Gastrocnemius medialis (tissue), 4 donors: ENCODE measurements around the gene NOXO1. TPM values are rescaled to one million over a fixed set of nuclear protein-coding genes. Genes with fewer than 3 reads are reported as not detected.

Source experiments
- ATAC-seq, 2 donors: fragments of 150-250 bp; one replicate each; pipeline ENCODE4 v1.9.1; 2016
- DNase-seq, 2 donors: peaks; one replicate each; pipeline ENCODE4 v3.0.0-alpha.2; 2019
- H3K27ac ChIP-seq, 4 donors: fragments of 200-600 bp; sonication (generic); 1 replicate in 1 of 4; 2 replicates in 3 of 4; pipeline ENCODE4 v1.5.1; 2016 to 2018; ENCODE audit warnings: mild to moderate bottlenecking in 2 of 4, moderate library complexity in 1 of 4
- H3K27me3 ChIP-seq, 3 donors: fragments of 200-600 bp; sonication (generic) in 2 of 3; 1 replicate in 1 of 3; 2 replicates in 2 of 3; pipeline versions ENCODE4 v1.5.1 to v1.6.0; 2016 to 2019; ENCODE audit warnings: mild to moderate bottlenecking in 1 of 3, moderate library complexity in 1 of 3
- H3K36me3 ChIP-seq, 2 donors: fragments of 200-600 bp; sonication (generic) in 1 of 2; one replicate each; pipeline ENCODE4 v1.5.1; 2017 to 2018
- H3K4me1 ChIP-seq, 2 donors: fragments of 200-600 bp; sonication (generic) in 1 of 2; one replicate each; pipeline ENCODE4 v1.5.1; 2016 to 2017; ENCODE audit warnings: mild to moderate bottlenecking in 2 of 2
- H3K4me3 ChIP-seq, 4 donors: fragments of 200-600 bp; sonication (generic) in 3 of 4; 1 replicate in 1 of 4; 2 replicates in 3 of 4; pipeline ENCODE4 v1.5.1; 2016 to 2019; ENCODE audit warnings: mild to moderate bottlenecking in 2 of 4
- H3K9me3 ChIP-seq, 3 donors: fragments of 200-600 bp; sonication (generic) in 2 of 3; 1 replicate in 1 of 3; 2 replicates in 2 of 3; pipeline ENCODE4 v1.5.1; 2016 to 2019
- POLR2A ChIP-seq, 2 donors: fragments of 450-650 bp; IDR thresholded peaks; one replicate each; pipeline ENCODE4 v1.6.1; 2017; ENCODE audit warnings: antibody characterized with exemption in 2 of 2, mild to moderate bottlenecking in 2 of 2, moderate library complexity in 2 of 2
- in situ Hi-C, 4 donors: fragments of 200-750 bp; cut with MboI; loops; one replicate each; pipeline versions ENCODE4 v1.15.0 to v1.8.0; 2017; ENCODE audit warnings: low sequenced_read_pairs in 4 of 4
- intact Hi-C: fragments of 100-400 bp; cut with DNase I; formaldehyde crosslinking; loops from one replicate; pipeline ENCODE4 v1.15.1; 2023; ENCODE audit warnings: low total_unique reads
- total RNA-seq, 4 donors: library from RNA; depleted of rRNA; stranded (reverse); fragments of >200 nt; gene quantifications; one replicate each; pipeline versions ENCODE4 v1.1.0 to v1.2.3, GENCODE V29; 2016
- TF ChIP-seq, protein P1 (sequence below), 5 experiments: fragments of 450-650 bp in 3 of 5; fragments of 200-600 bp in 2 of 5; sonication (generic) in 2 of 5; IDR thresholded peaks in 4 of 5; conservative IDR thresholded peaks in 1 of 5; 1 replicate in 4 of 5; 2 replicates in 1 of 5; pipeline ENCODE4 v1.5.1; 2016 to 2019; ENCODE audit warnings: antibody characterized with exemption in 5 of 5, mild to moderate bottlenecking in 3 of 5, moderate library complexity in 3 of 5

The NOXO1 gene
- total RNA-seq, 4 donors from 2014 or later: 0.33 to 0.46 TPM; not detected in 2

DNA sequence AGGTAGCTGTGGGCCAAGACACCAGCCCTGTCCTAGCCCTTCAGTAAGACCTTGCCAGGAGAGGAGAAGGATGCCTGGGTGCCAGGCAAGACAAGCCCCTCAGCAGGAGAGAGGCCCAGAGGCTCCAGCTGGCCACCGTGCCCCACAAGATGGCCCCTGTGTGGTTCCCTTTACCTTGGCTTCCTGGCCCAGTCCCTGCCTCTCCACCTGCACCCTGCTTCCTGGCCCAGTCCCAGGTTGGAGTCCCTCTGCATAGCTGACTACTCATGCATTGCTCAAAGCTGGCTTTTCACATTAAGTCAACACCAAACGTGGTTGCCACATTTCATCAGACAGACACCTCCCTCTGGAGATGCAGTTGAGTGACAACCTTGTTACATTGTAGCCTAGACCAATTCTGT, 12.5 kb upstream of the NOXO1 start:
- Histone ChIP-seq H3K9me3 (no peaks in the 10 kb centered on the region), H3K36me3 (peaks cover 0 to 11% of the 10 kb centered on the region in 2 donors), H3K4me3 (no peak overlapping the region), H3K4me1 (peaks cover 7 to 16% of the 10 kb centered on the region in 2 donors), H3K27ac (no peak overlapping the region), H3K27me3 (peaks cover 26 to 32% (median 30%) of the 10 kb centered on the region in 3 donors)
- TF ChIP-seq POLR2A (IDR thresholded peaks at IDR 0.05): no peak
- TF ChIP-seq, protein P1, sequence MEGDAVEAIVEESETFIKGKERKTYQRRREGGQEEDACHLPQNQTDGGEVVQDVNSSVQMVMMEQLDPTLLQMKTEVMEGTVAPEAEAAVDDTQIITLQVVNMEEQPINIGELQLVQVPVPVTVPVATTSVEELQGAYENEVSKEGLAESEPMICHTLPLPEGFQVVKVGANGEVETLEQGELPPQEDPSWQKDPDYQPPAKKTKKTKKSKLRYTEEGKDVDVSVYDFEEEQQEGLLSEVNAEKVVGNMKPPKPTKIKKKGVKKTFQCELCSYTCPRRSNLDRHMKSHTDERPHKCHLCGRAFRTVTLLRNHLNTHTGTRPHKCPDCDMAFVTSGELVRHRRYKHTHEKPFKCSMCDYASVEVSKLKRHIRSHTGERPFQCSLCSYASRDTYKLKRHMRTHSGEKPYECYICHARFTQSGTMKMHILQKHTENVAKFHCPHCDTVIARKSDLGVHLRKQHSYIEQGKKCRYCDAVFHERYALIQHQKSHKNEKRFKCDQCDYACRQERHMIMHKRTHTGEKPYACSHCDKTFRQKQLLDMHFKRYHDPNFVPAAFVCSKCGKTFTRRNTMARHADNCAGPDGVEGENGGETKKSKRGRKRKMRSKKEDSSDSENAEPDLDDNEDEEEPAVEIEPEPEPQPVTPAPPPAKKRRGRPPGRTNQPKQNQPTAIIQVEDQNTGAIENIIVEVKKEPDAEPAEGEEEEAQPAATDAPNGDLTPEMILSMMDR (IDR thresholded peaks at IDR 0.05 in 4 of 5, conservative IDR thresholded peaks at IDR 0.05 in 1 of 5): no peak
- in situ Hi-C loops: no loop called here
- intact Hi-C loops: no loop called here
- DNase-seq (no peak), ATAC-seq (no peak)

- peaks cover 7 to 16% of the 10 kb centered on the region in 2 donors for H3K4me1 ChIP-seq
Observed at GRCh38 chr16:1992704-1993317, 11.5 kb upstream of the NOXO1 start.

DNA sequence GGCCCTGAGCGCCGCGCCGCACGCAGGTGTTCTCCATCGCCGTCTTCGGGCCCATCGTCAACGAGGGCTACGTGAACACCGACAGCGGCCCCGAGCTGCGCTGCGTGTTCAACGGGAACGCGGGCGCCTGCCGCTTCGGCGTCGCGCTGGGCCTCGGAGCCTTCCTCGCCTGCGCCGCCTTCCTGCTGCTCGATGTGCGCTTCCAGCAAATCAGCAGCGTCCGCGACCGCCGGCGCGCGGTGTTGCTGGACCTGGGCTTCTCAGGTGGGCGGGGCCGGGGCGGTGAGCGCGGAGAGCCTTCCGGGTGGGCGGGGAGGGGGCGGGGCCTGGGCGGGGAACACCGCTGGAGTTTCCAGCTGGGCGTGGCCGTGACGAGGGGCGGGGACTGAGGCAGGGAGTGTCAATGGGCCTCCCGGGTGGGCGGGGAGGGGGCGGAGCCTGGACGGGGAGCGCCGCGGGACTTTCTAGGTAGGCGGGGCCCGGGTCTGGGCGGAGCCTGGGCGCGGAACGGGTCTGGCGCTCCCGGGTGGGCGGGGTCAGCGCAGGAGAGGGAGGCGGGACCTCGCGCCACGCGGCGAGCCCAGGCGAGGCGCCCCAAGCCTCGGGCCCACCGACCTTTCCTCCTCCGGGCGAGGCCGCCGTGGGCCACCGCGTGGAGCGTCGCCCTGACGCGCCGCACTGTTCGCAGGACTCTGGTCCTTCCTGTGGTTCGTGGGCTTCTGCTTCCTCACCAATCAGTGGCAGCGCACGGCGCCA, 10.9 kb upstream of the NOXO1 start:
- H3K9me3 ChIP-seq: no peaks in the 10 kb centered on the region
- in situ Hi-C loops: no loop called here
- H3K4me3 ChIP-seq: peak overlapping the region; percentile 43 to 74 (median 51)
- H3K4me1 ChIP-seq: peaks cover 7 to 16% of the 10 kb centered on the region in 2 donors
- TF ChIP-seq, protein P1 (IDR thresholded peaks at IDR 0.05 in 4 of 5, conservative IDR thresholded peaks at IDR 0.05 in 1 of 5): no peak
- no peak for TF ChIP-seq POLR2A (IDR thresholded peaks at IDR 0.05)
- DNase-seq (peak; percentile 89 to 95), ATAC-seq (peak; percentile 84)
- H3K27me3 ChIP-seq: peaks cover 30 to 38% (median 34%) of the 10 kb centered on the region in 3 donors
- H3K27ac ChIP-seq: peak overlapping the region in 2 of 4 donors; percentile 41 to 43
- intact Hi-C loops: no loop called here
- H3K36me3 ChIP-seq: peaks cover 0 to 2% of the 10 kb centered on the region in 2 donors

More at GRCh38 chr16:1992704-1993317, 11.5 kb upstream of the NOXO1 start:
- H3K27ac ChIP-seq: peak overlapping the region in 1 of 4 donors; percentile 36
- DNase-seq (no peak), ATAC-seq (peak in 1 of 2 donors; percentile 3)
- H3K9me3 ChIP-seq: no peaks in the 10 kb centered on the region
- peaks cover 0 to 2% of the 10 kb centered on the region in 2 donors for H3K36me3 ChIP-seq
- H3K27me3 ChIP-seq: peaks cover 30 to 38% (median 34%) of the 10 kb centered on the region in 3 donors
- H3K4me3 ChIP-seq: peak overlapping the region in 2 of 4 donors; percentile 59 to 74
- TF ChIP-seq POLR2A (IDR thresholded peaks at IDR 0.05): no peak
- TF ChIP-seq, protein P1 (IDR thresholded peaks at IDR 0.05 in 4 of 5, conservative IDR thresholded peaks at IDR 0.05 in 1 of 5): no peak
- in situ Hi-C loops (no loop called here), intact Hi-C loops (no loop called here)

DNA sequence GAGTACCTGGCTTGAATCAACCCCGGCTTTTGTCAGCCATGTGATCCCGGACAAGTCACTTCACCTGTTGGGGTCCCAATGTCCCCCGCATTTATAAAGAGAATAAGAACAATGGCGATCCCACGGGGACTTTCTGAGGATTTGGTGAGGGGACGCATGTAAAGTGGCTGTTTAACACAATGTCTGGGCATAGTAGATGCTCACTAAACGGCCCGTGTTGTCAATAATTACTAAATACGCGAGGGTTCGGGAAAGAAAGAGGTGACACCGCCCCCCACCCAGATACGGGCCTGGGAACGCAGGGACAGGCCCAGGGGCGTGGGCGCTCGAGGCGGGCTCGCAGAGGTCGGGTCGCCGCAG, 10.3 kb upstream of the NOXO1 start:
- Histone ChIP-seq H3K27me3 (peaks cover 30 to 38% (median 34%) of the 10 kb centered on the region in 3 donors), H3K9me3 (no peaks in the 10 kb centered on the region), H3K27ac (peak overlapping the region in 2 of 4 donors; percentile 41 to 43), H3K4me3 (peak overlapping the region; percentile 43 to 74 (median 51)), H3K4me1 (peaks cover 7 to 16% of the 10 kb centered on the region in 2 donors), H3K36me3 (peaks cover 0 to 8% of the 10 kb centered on the region in 2 donors)
- no peak for TF ChIP-seq POLR2A (IDR thresholded peaks at IDR 0.05)
- TF ChIP-seq, protein P1 (IDR thresholded peaks at IDR 0.05 in 4 of 5, conservative IDR thresholded peaks at IDR 0.05 in 1 of 5): no peak
- ATAC-seq (no peak), DNase-seq (no peak)
- intact Hi-C loops (no loop called here), in situ Hi-C loops (no loop called here)
